Calu3 (cell line): ENCODE measurements around the gene CNRIP1. TPM values are rescaled to one million over a fixed set of nuclear protein-coding genes. Genes with fewer than 3 reads are reported as not detected.

ENCODE experiments used
- BruUV-seq: library from RNA; stranded (reverse); fragments of 400-500 nt; replicated peaks from 2 replicates; lab custom pipeline; 2021; lab: Mats Ljungman, UMichigan
- CTCF ChIA-PET: fragments of 300-600 bp; sonication (Branson Sonifier 250); formaldehyde crosslinking; loops from one replicate; lab custom pipeline; 2022; ENCODE audit warnings: antibody characterized with exemption; lab: Charles Lee
- DNase-seq: peaks from one replicate; pipeline ENCODE4 v3.0.0; 2022
- H3K27ac Mint-ChIP-seq: one replicate; pipeline ENCODE4 v1.8.0; 2022; ENCODE audit warnings: mixed read lengths; ENCODE audit not compliant: unreplicated experiment
- H3K27me3 Mint-ChIP-seq: one replicate; pipeline ENCODE4 v1.8.0; 2022; ENCODE audit warnings: mixed read lengths; ENCODE audit not compliant: unreplicated experiment
- H3K36me3 Mint-ChIP-seq: one replicate; pipeline ENCODE4 v1.8.0; 2022; ENCODE audit warnings: mild to moderate bottlenecking, moderate library complexity, mixed read lengths; ENCODE audit not compliant: insufficient read depth, unreplicated experiment
- H3K4me1 Mint-ChIP-seq: one replicate; pipeline ENCODE4 v1.8.0; 2022; ENCODE audit warnings: mild to moderate bottlenecking, low read depth, mixed read lengths; ENCODE audit not compliant: unreplicated experiment
- H3K4me3 Mint-ChIP-seq: one replicate; pipeline ENCODE4 v1.8.0; 2022; ENCODE audit warnings: mild to moderate bottlenecking, low read depth, moderate library complexity, mixed read lengths; ENCODE audit not compliant: unreplicated experiment
- H3K9me3 Mint-ChIP-seq: one replicate; pipeline ENCODE4 v1.8.0; 2022; ENCODE audit warnings: low read depth, mixed read lengths; ENCODE audit not compliant: unreplicated experiment
- intact Hi-C: fragments of 100-400 bp; cut with micrococcal nuclease; formaldehyde crosslinking; loops from one replicate; pipeline ENCODE4 v1.10.0; 2022; ENCODE audit not compliant: unreplicated experiment
- total RNA-seq: library from RNA; stranded (reverse); gene quantifications from 2 replicates; pipeline ENCODE4 v1.2.3, GENCODE V29; 2022
- TF ChIP-seq, protein P1 (sequence below): fragments of 200-600 bp; IDR thresholded peaks from one replicate; pipeline ENCODE4 v1.8.0; 2022; ENCODE audit warnings: antibody characterized with exemption; ENCODE audit not compliant: unreplicated experiment

CNRIP1 gene
- total RNA-seq, 1 experiment from 2014 or later, result not detected

DNA sequence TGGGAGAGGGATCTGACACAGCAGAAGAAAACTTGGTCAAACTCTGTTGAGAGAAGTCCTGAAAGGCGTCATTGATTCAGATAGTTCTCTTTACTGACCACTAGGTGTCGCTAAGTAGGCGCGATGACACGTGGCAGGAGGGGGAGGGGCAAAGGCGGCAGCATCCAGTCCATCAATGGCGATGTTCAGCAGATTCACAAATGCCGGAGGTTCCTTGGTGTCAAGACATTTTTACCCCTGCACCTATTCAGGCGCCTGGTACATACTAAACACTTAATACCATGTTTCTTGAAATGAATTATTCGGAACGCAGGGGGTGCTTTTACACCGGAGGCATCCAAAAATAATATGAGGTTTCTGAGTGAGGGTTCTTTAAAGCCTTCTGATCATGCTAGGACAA lies 42.3 kb upstream of the CNRIP1 start:
- Mint-ChIP-seq H3K4me1 (no peaks in the 10 kb centered on the region), H3K27me3 (no peaks in the 10 kb centered on the region), H3K36me3 (peaks cover 5% of the 10 kb centered on the region), H3K27ac (no peak overlapping the region), H3K4me3 (no peak overlapping the region), H3K9me3 (no peaks in the 10 kb centered on the region)
- TF ChIP-seq, protein P1, sequence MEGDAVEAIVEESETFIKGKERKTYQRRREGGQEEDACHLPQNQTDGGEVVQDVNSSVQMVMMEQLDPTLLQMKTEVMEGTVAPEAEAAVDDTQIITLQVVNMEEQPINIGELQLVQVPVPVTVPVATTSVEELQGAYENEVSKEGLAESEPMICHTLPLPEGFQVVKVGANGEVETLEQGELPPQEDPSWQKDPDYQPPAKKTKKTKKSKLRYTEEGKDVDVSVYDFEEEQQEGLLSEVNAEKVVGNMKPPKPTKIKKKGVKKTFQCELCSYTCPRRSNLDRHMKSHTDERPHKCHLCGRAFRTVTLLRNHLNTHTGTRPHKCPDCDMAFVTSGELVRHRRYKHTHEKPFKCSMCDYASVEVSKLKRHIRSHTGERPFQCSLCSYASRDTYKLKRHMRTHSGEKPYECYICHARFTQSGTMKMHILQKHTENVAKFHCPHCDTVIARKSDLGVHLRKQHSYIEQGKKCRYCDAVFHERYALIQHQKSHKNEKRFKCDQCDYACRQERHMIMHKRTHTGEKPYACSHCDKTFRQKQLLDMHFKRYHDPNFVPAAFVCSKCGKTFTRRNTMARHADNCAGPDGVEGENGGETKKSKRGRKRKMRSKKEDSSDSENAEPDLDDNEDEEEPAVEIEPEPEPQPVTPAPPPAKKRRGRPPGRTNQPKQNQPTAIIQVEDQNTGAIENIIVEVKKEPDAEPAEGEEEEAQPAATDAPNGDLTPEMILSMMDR, result peak; percentile 68
- intact Hi-C loops, result loop anchor here (5.0 kb wide), 1 partner anchor 80 kb away; no protein-coding TSS in a partner anchor
- peak; percentile 72 for DNase-seq
- CTCF ChIA-PET, result no interaction called here
- BruUV-seq, result no TSS peak

DNA sequence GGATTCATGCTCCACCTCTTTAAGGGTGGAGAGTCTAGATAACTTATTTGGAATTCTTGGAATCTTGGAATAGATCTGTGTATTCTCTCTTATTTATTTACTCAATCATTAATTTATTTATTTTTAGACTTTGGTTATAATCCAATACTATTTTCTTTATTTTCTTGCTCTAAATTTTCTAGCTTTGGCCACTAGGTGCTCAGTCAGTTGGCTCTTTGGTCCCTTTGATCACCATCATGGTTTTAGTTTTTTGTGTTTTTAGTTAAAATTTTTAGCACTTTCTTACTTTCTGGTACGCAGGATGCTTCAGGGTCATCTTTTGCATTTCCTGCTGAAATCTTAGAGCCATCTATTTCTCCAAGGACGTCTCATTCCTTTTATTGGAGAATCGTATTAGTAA lies 40.1 kb upstream of the CNRIP1 start:
- Mint-ChIP-seq H3K36me3 (peaks cover 5% of the 10 kb centered on the region), H3K4me3 (no peak overlapping the region), H3K27ac (no peak overlapping the region), H3K27me3 (no peaks in the 10 kb centered on the region), H3K4me1 (no peaks in the 10 kb centered on the region), H3K9me3 (no peaks in the 10 kb centered on the region)
- intact Hi-C loops, result loop anchor here (5.0 kb wide), 1 partner anchor 82 kb away; no protein-coding TSS in a partner anchor
- TF ChIP-seq, protein P1, result no peak
- no peak for DNase-seq
- CTCF ChIA-PET, result no interaction called here
- BruUV-seq, result no TSS peak

DNA sequence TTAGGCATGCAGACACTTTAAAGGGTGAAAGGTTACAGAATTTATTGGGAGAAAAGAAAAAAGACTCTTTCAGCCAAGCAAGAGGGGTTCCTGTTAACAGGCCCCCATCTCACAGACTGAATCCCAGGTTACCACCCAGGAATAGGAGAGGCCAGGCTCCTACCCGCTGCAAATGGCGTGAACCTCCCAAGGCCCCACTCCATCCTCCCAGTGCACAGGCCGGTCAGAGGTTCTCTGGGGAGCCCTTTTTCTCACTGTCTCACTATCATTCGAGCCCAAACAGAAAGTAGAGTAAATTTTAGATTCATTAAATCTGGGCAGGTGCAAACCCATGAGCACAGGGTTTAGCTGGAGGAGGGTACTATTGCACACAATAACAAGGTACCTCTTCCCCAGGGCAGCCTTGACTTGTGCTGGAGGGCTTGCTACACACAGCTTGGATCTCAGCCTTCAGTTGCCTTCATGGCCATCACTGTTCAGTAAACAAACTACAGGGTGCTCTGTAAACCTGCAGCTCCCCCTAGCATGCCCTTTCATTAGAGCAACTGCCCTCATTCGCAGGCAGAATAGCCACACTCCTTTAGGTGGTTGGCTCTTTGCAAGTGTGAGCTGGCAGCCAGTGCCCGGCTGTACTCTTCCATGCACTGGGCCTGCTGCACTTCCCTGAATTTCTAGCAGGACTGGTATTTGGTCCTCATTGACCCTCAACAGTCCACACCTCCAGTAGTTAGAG lies 38.0 kb upstream of the CNRIP1 start:
- TF ChIP-seq, protein P1, result no peak
- Mint-ChIP-seq H3K9me3 (no peaks in the 10 kb centered on the region), H3K4me3 (no peak overlapping the region), H3K27me3 (peaks cover 3% of the 10 kb centered on the region), H3K27ac (no peak overlapping the region), H3K4me1 (no peaks in the 10 kb centered on the region), H3K36me3 (peaks cover 5% of the 10 kb centered on the region)
- no TSS peak for BruUV-seq
- CTCF ChIA-PET, result no interaction called here
- peak; percentile 35 for DNase-seq
- intact Hi-C loops, result no loop called here

DNA sequence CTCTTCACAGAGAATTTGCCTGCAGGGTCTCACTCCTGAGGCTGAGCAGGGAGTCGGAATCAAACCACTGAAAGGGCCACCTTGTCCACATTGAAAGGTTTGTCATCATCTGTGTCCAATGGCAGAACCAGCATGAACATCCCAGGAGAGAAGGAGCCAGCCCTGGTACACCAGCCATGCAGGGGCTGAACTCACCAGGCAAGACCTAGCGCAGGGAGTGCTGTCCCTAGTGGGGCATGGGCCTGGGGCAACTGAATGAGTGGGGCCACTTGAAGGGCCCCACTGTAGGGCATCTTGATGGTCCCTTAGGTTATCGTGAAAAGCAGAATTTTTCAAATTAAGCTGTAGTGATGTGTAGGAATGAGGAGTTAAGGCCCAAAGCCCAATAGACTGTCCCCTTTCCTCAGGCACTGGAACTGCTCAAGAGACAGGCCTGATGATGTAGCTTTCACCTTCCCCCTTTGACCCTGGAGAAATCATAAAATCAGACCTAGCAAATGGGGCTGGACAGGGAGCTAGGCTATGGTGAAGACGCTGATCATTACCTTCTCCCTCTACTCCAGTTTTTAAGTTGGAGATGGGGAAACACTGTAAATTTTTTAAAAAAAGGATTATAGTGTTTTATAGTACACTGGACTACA lies 37.0 kb upstream of the CNRIP1 start:
- DNase-seq, result no peak
- Mint-ChIP-seq H3K9me3 (no peaks in the 10 kb centered on the region), H3K36me3 (no peaks in the 10 kb centered on the region), H3K4me1 (no peaks in the 10 kb centered on the region), H3K4me3 (no peak overlapping the region), H3K27me3 (peaks cover 13% of the 10 kb centered on the region), H3K27ac (no peak overlapping the region)
- intact Hi-C loops, result no loop called here
- CTCF ChIA-PET, result interaction anchor here (0.9 kb wide), 1 partner anchor 54 kb away, joined by 3 read pairs; no protein-coding TSS in a partner anchor
- no TSS peak for BruUV-seq
- TF ChIP-seq, protein P1, result no peak
